Measurements from ENCODE around the gene ZMYM4.

The ZMYM4 gene

GRCh38 chr1:35448344-35448801 lies 179.9 kb downstream of the ZMYM4 start:
- Histone ChIP-seq H3K4me3 (no peak overlapping the region), H3K27ac (peak overlapping the region in 1 of 2 donors; percentile 63)
- TF ChIP-seq CTCF (IDR thresholded peaks at IDR 0.05) = no peak
- DNase-seq (ENCODE audit: low spot score) = no peak

GRCh38 chr1:35449334-35450008 lies 181.0 kb downstream of the ZMYM4 start:
- H3K4me3 ChIP-seq = no peak overlapping the region
- peak overlapping the region in 1 of 2 donors; percentile 8 for H3K27ac ChIP-seq
- no peak for TF ChIP-seq CTCF (IDR thresholded peaks at IDR 0.05)
- DNase-seq (ENCODE audit: low spot score) = no peak

GRCh38 chr1:35451125-35451528 lies 182.6 kb downstream of the ZMYM4 start:
- Histone ChIP-seq H3K27ac (peak overlapping the region in 1 of 2 donors; percentile 14), H3K4me3 (no peak overlapping the region)
- DNase-seq (ENCODE audit: low spot score) = no peak
- peak; percentile 68 for TF ChIP-seq CTCF (IDR thresholded peaks at IDR 0.05)

GRCh38 chr1:35452106-35452774 lies 183.7 kb downstream of the ZMYM4 start:
- Histone ChIP-seq H3K4me3 (no peak overlapping the region), H3K27ac (peak overlapping the region in 1 of 2 donors; percentile 14)
- TF ChIP-seq CTCF (IDR thresholded peaks at IDR 0.05) = no peak
- DNase-seq (ENCODE audit: low spot score) = no peak

- no peak overlapping the region for H3K27ac ChIP-seq
- H3K4me3 ChIP-seq = no peak overlapping the region
- TF ChIP-seq CTCF (IDR thresholded peaks at IDR 0.05) = no peak
- DNase-seq (ENCODE audit: low spot score) = no peak
Observed at GRCh38 chr1:35453031-35453430, 184.5 kb downstream of the ZMYM4 start.

- DNase-seq (ENCODE audit: low spot score) = no peak
- no peak for TF ChIP-seq CTCF (IDR thresholded peaks at IDR 0.05)
- H3K4me3 ChIP-seq = no peak overlapping the region
- H3K27ac ChIP-seq = peak overlapping the region; percentile 24 to 61
Observed at GRCh38 chr1:35454176-35454575, 185.7 kb downstream of the ZMYM4 start.

GRCh38 chr1:35454616-35455015 lies 186.1 kb downstream of the ZMYM4 start:
- no peak for TF ChIP-seq CTCF (IDR thresholded peaks at IDR 0.05)
- peak overlapping the region; percentile 24 to 61 for H3K27ac ChIP-seq
- no peak for DNase-seq (ENCODE audit: low spot score)
- no peak overlapping the region for H3K4me3 ChIP-seq

Measured in coronary artery (tissue), 2 donors.